Suprapubic skin (tissue), 4 donors: ENCODE results near the gene URAD. TPM values are rescaled to one million over a fixed set of nuclear protein-coding genes. Genes with fewer than 3 reads are reported as not detected.

ENCODE experiments used
- DNase-seq, 2 donors: peaks; one replicate each; pipeline ENCODE4 v3.0.0-alpha.2; 2019; ENCODE audit warnings: low spot score in 2 of 2
- H3K27ac ChIP-seq: fragments of 200-600 bp; sonication (generic); one replicate; pipeline ENCODE4 v1.5.1; 2019
- H3K27me3 ChIP-seq: fragments of 200-600 bp; sonication (generic); one replicate; pipeline ENCODE4 v1.5.1; 2019
- H3K36me3 ChIP-seq: fragments of 200-600 bp; sonication (generic); one replicate; pipeline ENCODE4 v1.5.1; 2019
- H3K4me1 ChIP-seq: fragments of 200-600 bp; sonication (generic); one replicate; pipeline ENCODE4 v1.5.1; 2019
- H3K4me3 ChIP-seq: fragments of 200-600 bp; sonication (generic); one replicate; pipeline ENCODE4 v1.5.1; 2019; ENCODE audit warnings: mild to moderate bottlenecking
- H3K9me3 ChIP-seq: fragments of 200-600 bp; sonication (generic); one replicate; pipeline ENCODE4 v1.5.1; 2019
- CTCF ChIP-seq, 2 donors: fragments of 200-600 bp in 1 of 2; fragments of 450-650 bp in 1 of 2; sonication (generic) in 1 of 2; IDR thresholded peaks; one replicate each; pipeline ENCODE4 v1.5.1; 2016 to 2019; ENCODE audit warnings: antibody characterized with exemption in 2 of 2, mild to moderate bottlenecking in 1 of 2, moderate library complexity in 1 of 2
- EP300 ChIP-seq: sonication (generic); formaldehyde crosslinking; IDR thresholded peaks from one replicate; pipeline ENCODE4 v1.6.1; 2017; ENCODE audit warnings: antibody characterized with exemption
- POLR2A ChIP-seq, 2 donors: fragments of 450-650 bp; IDR thresholded peaks; one replicate each; pipeline ENCODE4 v1.6.1; 2017; ENCODE audit warnings: antibody characterized with exemption in 2 of 2, mild to moderate bottlenecking in 2 of 2, moderate library complexity in 2 of 2
- POLR2AphosphoS5 ChIP-seq, 3 donors: sonication (generic); formaldehyde crosslinking; IDR thresholded peaks; one replicate each; pipeline ENCODE4 v1.6.1; 2017; ENCODE audit warnings: antibody characterized with exemption in 3 of 3
- WGBS: methylation state at CpG from one replicate; pipeline ENCODE4 v1.1.5; 2018; 5-methylcytosine and 5-hydroxymethylcytosine counted together
- total RNA-seq, 4 donors: library from RNA; depleted of rRNA; stranded (reverse); fragments of >200 nt; gene quantifications; one replicate each; pipeline ENCODE4 v1.1.0, GENCODE V29; 2016

The URAD gene
- total RNA-seq, 4 donors from 2014 or later = not detected

GRCh38 chr13:28031896-28032288, 43.4 kb upstream of the URAD start:
- no peaks in the 10 kb centered on the region for H3K4me1 ChIP-seq
- H3K27ac ChIP-seq = no peak overlapping the region
- DNase-seq = no peak
- H3K4me3 ChIP-seq = no peak overlapping the region
- WGBS = 85% methylated on average over 5 of the region's 5 CpGs
- TF ChIP-seq EP300 = no peak
- TF ChIP-seq POLR2AphosphoS5 (IDR thresholded peaks at IDR 0.05) = no peak
- no peak for TF ChIP-seq CTCF (IDR thresholded peaks at IDR 0.05)
- no peak for TF ChIP-seq POLR2A (IDR thresholded peaks at IDR 0.05)
- peaks cover 2% of the 10 kb centered on the region for H3K27me3 ChIP-seq
- no peaks in the 10 kb centered on the region for H3K36me3 ChIP-seq
- no peaks in the 10 kb centered on the region for H3K9me3 ChIP-seq

DNA sequence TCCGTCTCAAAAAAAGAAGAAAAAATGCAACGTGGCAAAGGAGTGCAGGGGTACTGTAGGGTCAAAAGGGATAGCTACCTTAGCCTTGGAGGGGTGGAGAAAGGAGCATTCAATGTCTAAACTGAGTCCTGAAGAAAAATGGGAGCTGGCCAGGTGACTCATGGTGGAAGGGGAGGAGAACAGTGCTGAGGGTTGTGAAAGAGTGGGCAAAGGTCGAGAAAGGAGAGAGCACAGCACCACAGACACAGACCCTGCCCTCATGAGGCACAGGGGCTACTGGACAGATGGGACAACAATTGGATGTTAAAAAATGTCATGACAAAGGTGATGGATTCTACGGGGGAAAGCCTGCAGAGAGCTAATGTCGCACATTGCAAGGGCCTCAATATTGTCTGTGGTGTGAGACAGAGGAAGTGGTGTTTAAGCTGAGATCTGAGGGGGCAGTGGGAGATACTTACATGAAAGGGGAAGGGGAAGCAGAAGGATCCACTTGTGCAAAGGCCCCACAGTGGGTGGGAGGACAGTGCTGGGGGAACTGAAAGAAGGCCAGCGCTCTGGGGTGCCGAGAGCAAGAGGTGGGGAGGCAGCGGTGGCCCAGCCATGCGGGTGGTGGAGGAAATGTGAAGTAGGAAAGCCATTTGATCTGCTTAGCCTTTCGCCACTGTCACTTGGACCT, 42.9 kb upstream of the URAD start:
- DNase-seq = no peak
- Histone ChIP-seq H3K27me3 (peaks cover 2% of the 10 kb centered on the region), H3K4me3 (no peak overlapping the region), H3K9me3 (no peaks in the 10 kb centered on the region), H3K27ac (no peak overlapping the region), H3K36me3 (no peaks in the 10 kb centered on the region), H3K4me1 (no peaks in the 10 kb centered on the region)
- 82% methylated on average over 10 of the region's 10 CpGs for WGBS
- TF ChIP-seq EP300 (no peak), POLR2AphosphoS5 (IDR thresholded peaks at IDR 0.05) (no peak), POLR2A (IDR thresholded peaks at IDR 0.05) (no peak), CTCF (IDR thresholded peaks at IDR 0.05) (no peak)

- no peaks in the 10 kb centered on the region for H3K9me3 ChIP-seq
- no peak overlapping the region for H3K4me3 ChIP-seq
- no peak for TF ChIP-seq EP300
- no peak for TF ChIP-seq CTCF (IDR thresholded peaks at IDR 0.05)
- no peak for TF ChIP-seq POLR2AphosphoS5 (IDR thresholded peaks at IDR 0.05)
- TF ChIP-seq POLR2A (IDR thresholded peaks at IDR 0.05) = no peak
- DNase-seq = no peak
- no peaks in the 10 kb centered on the region for H3K36me3 ChIP-seq
- no peak overlapping the region for H3K27ac ChIP-seq
- 79% methylated on average over 8 of the region's 8 CpGs for WGBS
- no peaks in the 10 kb centered on the region for H3K4me1 ChIP-seq
- no peaks in the 10 kb centered on the region for H3K27me3 ChIP-seq
These were observed 39.3 kb upstream of the URAD start for GRCh38 chr13:28027607-28028364.

GRCh38 chr13:28027071-28027470, 38.6 kb upstream of the URAD start:
- H3K4me3 ChIP-seq = no peak overlapping the region
- no peak for DNase-seq
- H3K27ac ChIP-seq = no peak overlapping the region
- no peaks in the 10 kb centered on the region for H3K27me3 ChIP-seq
- H3K36me3 ChIP-seq = no peaks in the 10 kb centered on the region
- H3K4me1 ChIP-seq = no peaks in the 10 kb centered on the region
- no peaks in the 10 kb centered on the region for H3K9me3 ChIP-seq
- TF ChIP-seq POLR2AphosphoS5 (IDR thresholded peaks at IDR 0.05) (no peak), POLR2A (IDR thresholded peaks at IDR 0.05) (no peak), CTCF (IDR thresholded peaks at IDR 0.05) (no peak)

DNA sequence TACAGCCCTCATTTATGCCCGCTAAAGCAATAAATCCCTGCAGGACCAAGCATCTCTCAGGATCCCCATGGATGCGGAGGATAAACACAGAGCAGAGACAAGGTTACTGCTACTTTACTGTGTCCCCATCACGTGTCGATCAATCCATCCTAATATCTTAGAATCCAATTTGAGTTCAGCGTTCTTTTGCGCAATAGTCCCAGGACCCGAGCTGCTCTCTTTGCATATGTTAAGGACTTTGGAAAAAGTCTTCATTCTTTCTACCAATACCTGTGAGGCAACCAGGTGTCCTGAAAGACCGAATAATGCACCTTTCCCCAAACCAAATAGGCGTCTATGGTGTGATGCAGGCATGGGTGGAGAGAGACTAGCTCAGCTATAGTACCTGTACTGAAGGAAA, 38.0 kb upstream of the URAD start:
- Histone ChIP-seq H3K27me3 (no peaks in the 10 kb centered on the region), H3K4me1 (no peaks in the 10 kb centered on the region), H3K9me3 (no peaks in the 10 kb centered on the region), H3K36me3 (no peaks in the 10 kb centered on the region), H3K27ac (no peak overlapping the region), H3K4me3 (no peak overlapping the region)
- 91% methylated on average over 9 of the region's 9 CpGs for WGBS
- TF ChIP-seq CTCF (IDR thresholded peaks at IDR 0.05) (no peak), EP300 (no peak), POLR2AphosphoS5 (IDR thresholded peaks at IDR 0.05) (no peak), POLR2A (IDR thresholded peaks at IDR 0.05) (no peak)
- no peak for DNase-seq
